ENCODE results near the gene PSMC5.

DNA sequence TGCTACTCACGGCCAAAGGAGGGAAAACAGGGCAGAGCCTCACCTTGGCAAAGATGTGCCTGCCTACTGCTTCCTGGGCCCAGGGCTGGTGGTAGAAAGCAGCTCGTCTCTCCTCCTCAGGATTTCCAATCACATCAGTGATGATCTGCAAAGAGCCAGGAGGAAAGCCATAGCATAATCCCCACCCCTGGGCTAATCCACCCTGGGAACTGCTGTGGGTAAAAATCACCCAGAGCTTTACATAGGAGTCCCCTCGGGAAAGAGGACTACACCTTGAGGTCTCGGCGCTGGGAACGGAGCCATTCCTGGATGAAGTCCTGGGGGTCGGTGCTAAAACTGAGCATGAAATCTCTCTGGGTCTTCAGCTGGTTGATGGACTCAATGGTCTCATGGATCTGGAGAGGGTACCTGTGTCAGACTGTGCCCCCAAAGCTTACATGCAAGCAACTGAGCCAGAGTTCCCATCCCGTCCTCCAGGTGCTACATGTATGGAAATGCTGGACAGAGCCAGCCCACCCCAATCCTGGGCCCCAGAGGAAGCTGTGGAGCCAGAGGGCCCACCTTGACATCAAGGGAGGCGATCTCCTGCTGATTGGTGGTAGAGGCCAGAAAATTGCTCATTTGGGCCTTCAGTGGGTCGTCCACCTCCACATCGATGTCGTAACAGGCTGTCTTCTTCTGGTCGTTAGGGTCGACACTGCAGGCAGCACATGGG is 6.0 kb downstream of the PSMC5 start:
- TF ChIP-seq, protein P1, sequence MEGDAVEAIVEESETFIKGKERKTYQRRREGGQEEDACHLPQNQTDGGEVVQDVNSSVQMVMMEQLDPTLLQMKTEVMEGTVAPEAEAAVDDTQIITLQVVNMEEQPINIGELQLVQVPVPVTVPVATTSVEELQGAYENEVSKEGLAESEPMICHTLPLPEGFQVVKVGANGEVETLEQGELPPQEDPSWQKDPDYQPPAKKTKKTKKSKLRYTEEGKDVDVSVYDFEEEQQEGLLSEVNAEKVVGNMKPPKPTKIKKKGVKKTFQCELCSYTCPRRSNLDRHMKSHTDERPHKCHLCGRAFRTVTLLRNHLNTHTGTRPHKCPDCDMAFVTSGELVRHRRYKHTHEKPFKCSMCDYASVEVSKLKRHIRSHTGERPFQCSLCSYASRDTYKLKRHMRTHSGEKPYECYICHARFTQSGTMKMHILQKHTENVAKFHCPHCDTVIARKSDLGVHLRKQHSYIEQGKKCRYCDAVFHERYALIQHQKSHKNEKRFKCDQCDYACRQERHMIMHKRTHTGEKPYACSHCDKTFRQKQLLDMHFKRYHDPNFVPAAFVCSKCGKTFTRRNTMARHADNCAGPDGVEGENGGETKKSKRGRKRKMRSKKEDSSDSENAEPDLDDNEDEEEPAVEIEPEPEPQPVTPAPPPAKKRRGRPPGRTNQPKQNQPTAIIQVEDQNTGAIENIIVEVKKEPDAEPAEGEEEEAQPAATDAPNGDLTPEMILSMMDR (IDR thresholded peaks at IDR 0.05) = no peak
- TF ChIP-seq POLR2A (IDR thresholded peaks at IDR 0.05) = no peak

Measured in adrenal gland (tissue), 5 donors.